H9 (cell line): ENCODE results near the gene RAB6B. TPM values are rescaled to one million over a fixed set of nuclear protein-coding genes. Genes with fewer than 3 reads are reported as not detected.

Experiments
- DNase-seq: peaks from one replicate; pipeline ENCODE4 v3.0.0-alpha.2; 2017
- H2AFZ ChIP-seq: one replicate; pipeline ENCODE4 v1.6.1; 2013; ENCODE audit warnings: mild to moderate bottlenecking, low read length, control low read depth, moderate library complexity
- H2AK5ac ChIP-seq: 2 replicates; pipeline ENCODE4 v1.6.1; 2013; ENCODE audit warnings: low read length, control low read depth, mixed read lengths; ENCODE audit not compliant: insufficient read length
- H2BK120ac ChIP-seq: one replicate; pipeline ENCODE4 v1.6.1; 2013; ENCODE audit warnings: low read depth, mild to moderate bottlenecking, low read length, control low read depth, inconsistent platforms; ENCODE audit not compliant: poor library complexity, severe bottlenecking
- H2BK12ac ChIP-seq: 2 replicates; pipeline ENCODE4 v1.6.1; 2013; ENCODE audit warnings: low read length, control low read depth, mixed read lengths, low read depth; ENCODE audit not compliant: insufficient read length
- H2BK15ac ChIP-seq: 2 replicates; pipeline ENCODE4 v1.6.1; 2013; ENCODE audit warnings: low read depth, low read length, control low read depth
- H2BK20ac ChIP-seq: one replicate; pipeline ENCODE4 v1.6.1; 2013; ENCODE audit warnings: low read depth, mild to moderate bottlenecking, low read length, control low read depth, inconsistent platforms; ENCODE audit not compliant: poor library complexity, severe bottlenecking
- H2BK5ac ChIP-seq: 2 replicates; pipeline ENCODE4 v1.6.1; 2013; ENCODE audit warnings: low read length, control low read depth, mixed read lengths; ENCODE audit not compliant: insufficient read length
- H3K14ac ChIP-seq: 2 replicates; pipeline ENCODE4 v1.6.1; 2013; ENCODE audit warnings: low read length, control low read depth; ENCODE audit not compliant: insufficient read depth
- H3K18ac ChIP-seq: 2 replicates; pipeline ENCODE4 v1.6.1; 2013; ENCODE audit warnings: low read depth, mild to moderate bottlenecking, mixed read lengths, low read length, control low read depth; ENCODE audit not compliant: insufficient read length
- H3K23ac ChIP-seq: 2 replicates; pipeline ENCODE4 v1.6.1; 2013; ENCODE audit warnings: low read length, control low read depth, mixed read lengths, low read depth; ENCODE audit not compliant: insufficient read length
- H3K23me2 ChIP-seq: 2 replicates; pipeline ENCODE4 v1.6.1; 2013; ENCODE audit warnings: low read depth, mild to moderate bottlenecking, mixed read lengths, low read length, control low read depth; ENCODE audit not compliant: insufficient read length, poor library complexity, severe bottlenecking
- H3K27ac ChIP-seq: 2 replicates; pipeline ENCODE4 v1.5.1; 2013; ENCODE audit warnings: low read length, control low read depth, mixed read lengths, low read depth; ENCODE audit not compliant: insufficient read length
- H3K27me3 ChIP-seq: 2 replicates; pipeline ENCODE4 v1.6.1; 2013; ENCODE audit warnings: low read length, control low read depth, inconsistent platforms; ENCODE audit not compliant: insufficient read depth
- H3K4ac ChIP-seq: 2 replicates; pipeline ENCODE4 v1.6.1; 2013; ENCODE audit warnings: low read depth, mild to moderate bottlenecking, control low read depth, inconsistent platforms, low read length, moderate library complexity
- H3K4me1 ChIP-seq: 2 replicates; pipeline ENCODE4 v1.6.1; 2013; ENCODE audit warnings: low read length, control low read depth, inconsistent platforms; ENCODE audit not compliant: insufficient read depth
- H3K4me2 ChIP-seq: 2 replicates; pipeline ENCODE4 v1.6.1; 2013; ENCODE audit warnings: low read length, control low read depth, mixed read lengths; ENCODE audit not compliant: insufficient read length, insufficient read depth
- H3K56ac ChIP-seq: 2 replicates; pipeline ENCODE4 v1.6.1; 2013; ENCODE audit warnings: low read depth, mild to moderate bottlenecking, mixed read lengths, low read length, control low read depth; ENCODE audit not compliant: insufficient read length
- H3K79me1 ChIP-seq: 2 replicates; pipeline ENCODE4 v1.6.1; 2013; ENCODE audit warnings: low read depth, mild to moderate bottlenecking, moderate library complexity, low read length, control low read depth, inconsistent platforms; ENCODE audit not compliant: insufficient read depth, poor library complexity, severe bottlenecking
- H3K79me2 ChIP-seq: 2 replicates; pipeline ENCODE4 v1.6.1; 2013; ENCODE audit warnings: low read length, control low read depth, inconsistent platforms; ENCODE audit not compliant: insufficient read depth
- H3K9ac ChIP-seq: 2 replicates; pipeline ENCODE4 v1.6.1; 2013; ENCODE audit warnings: low read length, control low read depth, mixed read lengths; ENCODE audit not compliant: insufficient read length; ENCODE audit errors: extremely low read depth
- H3K9me3 ChIP-seq: one replicate; pipeline ENCODE4 v1.6.1; 2013; ENCODE audit warnings: low read depth, low read length, inconsistent platforms; ENCODE audit not compliant: control insufficient read depth
- H3T11ph ChIP-seq: one replicate; pipeline ENCODE4 v1.6.1; 2013; ENCODE audit warnings: mild to moderate bottlenecking, low read length, control low read depth, inconsistent platforms
- H4K20me1 ChIP-seq: one replicate; pipeline ENCODE4 v1.6.1; 2013; ENCODE audit not compliant: control insufficient read depth, insufficient read length, insufficient read depth
- H4K5ac ChIP-seq: 2 replicates; pipeline ENCODE4 v1.6.1; 2013; ENCODE audit warnings: low read depth, mild to moderate bottlenecking, mixed read lengths, low read length, control low read depth; ENCODE audit not compliant: insufficient read length
- H4K8ac ChIP-seq: replicated peaks from 2 replicates; pipeline ENCODE4 v1.6.1; 2013; ENCODE audit warnings: low read length, control low read depth, mixed read lengths, low read depth; ENCODE audit not compliant: insufficient read length
- H4K91ac ChIP-seq: 2 replicates; pipeline ENCODE4 v1.6.1; 2013; ENCODE audit warnings: low read depth, mild to moderate bottlenecking, moderate library complexity, mixed read lengths, low read length, control low read depth; ENCODE audit not compliant: insufficient read length
- H3K27ac Mint-ChIP-seq, 3 experiments: 2 replicates in 2 of 3; 3 replicates in 1 of 3; pipeline ENCODE4 v1.8.0; 2020 to 2021; ENCODE audit warnings: mixed read lengths in 3 of 3, mild to moderate bottlenecking in 1 of 3, moderate library complexity in 1 of 3
- H3K27me3 Mint-ChIP-seq: 2 replicates; pipeline ENCODE4 v1.8.0; 2021; ENCODE audit warnings: low read depth, mild to moderate bottlenecking, moderate library complexity, mixed read lengths
- H3K36me3 Mint-ChIP-seq, 3 experiments: 2 replicates in 2 of 3; 3 replicates in 1 of 3; pipeline ENCODE4 v1.8.0; 2020 to 2021; ENCODE audit warnings: low read depth in 3 of 3, mixed read lengths in 3 of 3; ENCODE audit not compliant: insufficient read depth in 1 of 3
- H3K4me1 Mint-ChIP-seq, 2 experiments: 2 replicates each; pipeline ENCODE4 v1.8.0; 2020; ENCODE audit warnings: mixed read lengths in 2 of 2
- H3K4me3 Mint-ChIP-seq, 2 experiments: 2 replicates in 1 of 2; 3 replicates in 1 of 2; pipeline ENCODE4 v1.8.0; 2020 to 2021; ENCODE audit warnings: mild to moderate bottlenecking in 2 of 2, mixed read lengths in 2 of 2, moderate library complexity in 1 of 2
- H3K9me3 Mint-ChIP-seq, 2 experiments: 2 replicates in 1 of 2; 3 replicates in 1 of 2; pipeline ENCODE4 v1.8.0; 2020; ENCODE audit warnings: mild to moderate bottlenecking in 2 of 2, mixed read lengths in 2 of 2, moderate library complexity in 1 of 2
- WGBS: extraction: QIAGEN DNeasy Blood & Tissue Kit; methylation state at CpG from one replicate; pipeline ENCODE4 v1.1.7; 2013; ENCODE audit warnings: missing lambda C conversion rate, low lambda C conversion rate, mixed read lengths; ENCODE audit not compliant: insufficient read length; ENCODE audit errors: extremely low coverage; 5-methylcytosine and 5-hydroxymethylcytosine counted together
- total RNA-seq: library from RNA; stranded (reverse); gene quantifications from 2 replicates; pipeline ENCODE4 v1.2.1, GENCODE V29; 2021
- TF ChIP-seq, protein P1 (sequence below): fragments of 200-600 bp; sonication (generic); conservative IDR thresholded peaks from 3 replicates; pipeline ENCODE4 v1.8.0; 2021; ENCODE audit warnings: antibody characterized with exemption, mild to moderate bottlenecking

Gene RAB6B
- total RNA-seq, 1 experiment from 2014 or later: 12.3 TPM

DNA sequence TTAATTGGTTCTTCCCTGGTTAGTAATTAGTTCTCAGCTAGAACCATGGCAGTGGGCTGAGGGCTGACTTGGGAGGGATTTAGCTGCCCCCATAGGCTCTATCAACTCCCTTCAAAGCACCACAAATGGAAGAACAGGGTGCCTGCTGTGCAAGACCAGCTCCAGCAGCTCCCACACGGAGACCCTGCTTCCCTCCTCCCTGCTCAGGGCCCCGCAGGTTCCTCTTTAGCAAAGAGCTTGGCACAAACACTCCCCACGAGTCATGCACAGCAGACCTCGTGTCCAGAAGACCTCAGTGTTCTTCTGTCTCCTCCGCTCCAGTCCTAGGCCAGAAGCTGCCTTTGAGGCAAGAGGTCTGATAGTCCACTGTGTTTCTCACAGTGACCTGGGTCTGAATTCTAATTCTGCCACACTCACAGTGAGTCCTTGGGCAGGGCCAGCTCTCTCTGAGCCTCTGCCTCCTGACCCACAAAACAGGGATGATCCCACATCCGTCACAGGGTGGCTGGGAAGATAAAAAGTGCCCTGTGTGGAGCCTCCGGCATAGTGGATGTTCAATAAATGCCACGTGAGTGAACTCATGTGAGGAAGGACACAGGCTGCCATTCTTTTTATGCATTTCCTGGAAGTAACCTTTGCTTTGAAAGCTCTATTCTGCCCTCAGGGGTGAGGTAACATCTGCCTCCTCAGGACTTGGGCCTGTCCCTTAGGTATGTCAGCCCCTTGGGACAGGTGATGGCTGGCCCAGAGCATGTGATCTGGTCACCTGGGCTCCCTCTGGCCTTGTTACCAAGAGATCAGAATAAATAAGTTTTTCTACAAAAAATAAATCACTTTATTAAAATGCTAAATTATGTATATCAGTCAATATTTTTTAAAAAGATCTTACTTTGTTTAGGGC, 7.6 kb downstream of the RAB6B start:
- DNase-seq: no peak
- H3K23ac ChIP-seq: no peak overlapping the region
- no peak overlapping the region for H4K5ac ChIP-seq
- H3K56ac ChIP-seq: no peak overlapping the region
- H2BK5ac ChIP-seq: no peak overlapping the region
- no peak overlapping the region for H4K91ac ChIP-seq
- no peaks in the 10 kb centered on the region for H3K79me2 ChIP-seq
- Mint-ChIP-seq H3K4me3 (no peak overlapping the region), H3K36me3 (no peaks in the 10 kb centered on the region), H3K27ac (no peak overlapping the region), H3K27me3 (peaks cover 17% of the 10 kb centered on the region), H3K9me3 (no peaks in the 10 kb centered on the region), H3K4me1 (peaks cover 5 to 18% of the 10 kb centered on the region in 2 experiments)
- no peaks in the 10 kb centered on the region for H3K79me1 ChIP-seq
- H2BK12ac ChIP-seq: no peak overlapping the region
- H3K4me2 ChIP-seq: no peak overlapping the region
- H3K14ac ChIP-seq: no peak overlapping the region
- H3K23me2 ChIP-seq: no peaks in the 10 kb centered on the region
- H2BK20ac ChIP-seq: no peak overlapping the region
- no peak overlapping the region for H3K4ac ChIP-seq
- no peak overlapping the region for H2BK15ac ChIP-seq
- H4K20me1 ChIP-seq: no peaks in the 10 kb centered on the region
- no peaks in the 10 kb centered on the region for H3K4me1 ChIP-seq
- no peak overlapping the region for H2BK120ac ChIP-seq
- no peaks in the 10 kb centered on the region for H3K9me3 ChIP-seq
- no peak overlapping the region for H4K8ac ChIP-seq
- H3T11ph ChIP-seq: no peak overlapping the region
- TF ChIP-seq, protein P1, sequence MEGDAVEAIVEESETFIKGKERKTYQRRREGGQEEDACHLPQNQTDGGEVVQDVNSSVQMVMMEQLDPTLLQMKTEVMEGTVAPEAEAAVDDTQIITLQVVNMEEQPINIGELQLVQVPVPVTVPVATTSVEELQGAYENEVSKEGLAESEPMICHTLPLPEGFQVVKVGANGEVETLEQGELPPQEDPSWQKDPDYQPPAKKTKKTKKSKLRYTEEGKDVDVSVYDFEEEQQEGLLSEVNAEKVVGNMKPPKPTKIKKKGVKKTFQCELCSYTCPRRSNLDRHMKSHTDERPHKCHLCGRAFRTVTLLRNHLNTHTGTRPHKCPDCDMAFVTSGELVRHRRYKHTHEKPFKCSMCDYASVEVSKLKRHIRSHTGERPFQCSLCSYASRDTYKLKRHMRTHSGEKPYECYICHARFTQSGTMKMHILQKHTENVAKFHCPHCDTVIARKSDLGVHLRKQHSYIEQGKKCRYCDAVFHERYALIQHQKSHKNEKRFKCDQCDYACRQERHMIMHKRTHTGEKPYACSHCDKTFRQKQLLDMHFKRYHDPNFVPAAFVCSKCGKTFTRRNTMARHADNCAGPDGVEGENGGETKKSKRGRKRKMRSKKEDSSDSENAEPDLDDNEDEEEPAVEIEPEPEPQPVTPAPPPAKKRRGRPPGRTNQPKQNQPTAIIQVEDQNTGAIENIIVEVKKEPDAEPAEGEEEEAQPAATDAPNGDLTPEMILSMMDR: no peak
- H3K9ac ChIP-seq: no peak overlapping the region
- H3K27ac ChIP-seq: no peak overlapping the region
- no CpG with 5 or more reads among the region's 8 CpGs for WGBS
- no peak overlapping the region for H3K18ac ChIP-seq
- H3K27me3 ChIP-seq: no peaks in the 10 kb centered on the region
- H2AFZ ChIP-seq: no peak overlapping the region
- no peak overlapping the region for H2AK5ac ChIP-seq
